ENCODE measurements around the gene ZFP64.
A peak's percentile ranks its signal among the peaks of the same experiment; 100 is the strongest.

ZFP64 gene

DNA sequence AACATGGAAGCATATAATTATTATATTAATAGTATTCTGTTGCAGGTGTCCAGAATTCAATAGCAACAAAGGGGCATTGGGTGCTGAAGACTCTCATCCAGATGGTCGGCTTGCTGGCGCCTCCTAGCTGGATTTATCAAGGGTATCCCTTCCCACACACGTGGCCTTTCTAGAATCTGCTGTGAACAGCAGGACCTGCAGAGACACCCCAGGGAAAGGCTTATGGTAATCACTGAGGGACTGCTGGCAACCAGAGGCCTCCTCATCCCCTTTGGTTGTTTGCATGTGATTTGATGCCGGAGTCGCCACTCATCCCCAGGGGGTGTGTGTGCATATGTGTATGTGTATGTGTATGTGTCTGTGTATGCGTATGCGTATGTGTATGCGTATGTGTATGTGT, 20.6 kb downstream of the ZFP64 start:
- peaks cover 14% of the 10 kb centered on the region for H3K9me3 Mint-ChIP-seq
- no peak overlapping the region for H3K27ac Mint-ChIP-seq
- H3K4me1 Mint-ChIP-seq, result no peaks in the 10 kb centered on the region
- no peak overlapping the region for H3K4me3 Mint-ChIP-seq
- TF ChIP-seq, protein P1, sequence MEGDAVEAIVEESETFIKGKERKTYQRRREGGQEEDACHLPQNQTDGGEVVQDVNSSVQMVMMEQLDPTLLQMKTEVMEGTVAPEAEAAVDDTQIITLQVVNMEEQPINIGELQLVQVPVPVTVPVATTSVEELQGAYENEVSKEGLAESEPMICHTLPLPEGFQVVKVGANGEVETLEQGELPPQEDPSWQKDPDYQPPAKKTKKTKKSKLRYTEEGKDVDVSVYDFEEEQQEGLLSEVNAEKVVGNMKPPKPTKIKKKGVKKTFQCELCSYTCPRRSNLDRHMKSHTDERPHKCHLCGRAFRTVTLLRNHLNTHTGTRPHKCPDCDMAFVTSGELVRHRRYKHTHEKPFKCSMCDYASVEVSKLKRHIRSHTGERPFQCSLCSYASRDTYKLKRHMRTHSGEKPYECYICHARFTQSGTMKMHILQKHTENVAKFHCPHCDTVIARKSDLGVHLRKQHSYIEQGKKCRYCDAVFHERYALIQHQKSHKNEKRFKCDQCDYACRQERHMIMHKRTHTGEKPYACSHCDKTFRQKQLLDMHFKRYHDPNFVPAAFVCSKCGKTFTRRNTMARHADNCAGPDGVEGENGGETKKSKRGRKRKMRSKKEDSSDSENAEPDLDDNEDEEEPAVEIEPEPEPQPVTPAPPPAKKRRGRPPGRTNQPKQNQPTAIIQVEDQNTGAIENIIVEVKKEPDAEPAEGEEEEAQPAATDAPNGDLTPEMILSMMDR (IDR thresholded peaks at IDR 0.05), result no peak
- peaks cover 84% of the 10 kb centered on the region for H3K36me3 Mint-ChIP-seq (ENCODE audit: low read depth)
- H3K27me3 Mint-ChIP-seq (ENCODE audit: low read depth, poor library complexity), result no peaks in the 10 kb centered on the region
- no peak for DNase-seq

GRCh38 chr20:52168116-52168515, 23.5 kb downstream of the ZFP64 start:
- Mint-ChIP-seq H3K27ac (peak overlapping the region; percentile 47), H3K36me3 (ENCODE audit: low read depth) (peaks cover 87% of the 10 kb centered on the region), H3K9me3 (peaks cover 27% of the 10 kb centered on the region), H3K27me3 (ENCODE audit: low read depth, poor library complexity) (no peaks in the 10 kb centered on the region), H3K4me1 (no peaks in the 10 kb centered on the region), H3K4me3 (no peak overlapping the region)
- TF ChIP-seq, protein P1 (IDR thresholded peaks at IDR 0.05), result no peak
- DNase-seq, result no peak

DNA sequence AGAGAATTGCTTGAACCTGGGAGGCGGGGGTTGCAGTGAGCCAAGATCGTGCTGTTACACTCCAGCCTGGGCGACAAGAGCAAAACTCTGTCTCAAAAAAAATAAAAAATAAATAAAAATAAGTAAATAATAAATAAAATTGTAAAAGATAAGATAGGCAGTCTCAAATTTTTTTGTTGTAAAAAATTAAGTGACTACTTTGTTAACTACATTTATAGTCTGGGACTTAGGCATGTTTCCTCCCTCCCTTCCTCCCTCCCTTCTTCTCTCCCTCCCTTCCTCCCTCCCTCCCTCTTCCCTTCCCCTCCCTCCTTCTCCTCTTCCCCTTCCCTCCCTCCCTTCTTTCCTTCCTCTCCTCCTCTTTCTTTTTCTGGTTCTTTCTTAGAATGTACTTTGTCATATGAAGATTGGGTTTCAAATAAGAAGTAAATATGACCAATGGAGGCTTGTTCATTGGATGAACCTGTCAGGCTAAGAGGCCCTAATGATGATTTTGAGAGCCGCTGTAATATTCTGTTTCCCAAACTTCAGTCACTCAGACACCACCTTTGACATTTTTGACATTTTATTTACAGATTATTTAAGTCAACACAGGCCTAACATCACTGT, 24.2 kb downstream of the ZFP64 start:
- H3K27me3 Mint-ChIP-seq (ENCODE audit: low read depth, poor library complexity), result no peaks in the 10 kb centered on the region
- no peak overlapping the region for H3K4me3 Mint-ChIP-seq
- H3K36me3 Mint-ChIP-seq (ENCODE audit: low read depth), result peaks cover 79% of the 10 kb centered on the region
- H3K9me3 Mint-ChIP-seq, result peaks cover 27% of the 10 kb centered on the region
- no peak for DNase-seq
- no peak overlapping the region for H3K27ac Mint-ChIP-seq
- TF ChIP-seq, protein P1 (IDR thresholded peaks at IDR 0.05), result no peak
- no peaks in the 10 kb centered on the region for H3K4me1 Mint-ChIP-seq

DNA sequence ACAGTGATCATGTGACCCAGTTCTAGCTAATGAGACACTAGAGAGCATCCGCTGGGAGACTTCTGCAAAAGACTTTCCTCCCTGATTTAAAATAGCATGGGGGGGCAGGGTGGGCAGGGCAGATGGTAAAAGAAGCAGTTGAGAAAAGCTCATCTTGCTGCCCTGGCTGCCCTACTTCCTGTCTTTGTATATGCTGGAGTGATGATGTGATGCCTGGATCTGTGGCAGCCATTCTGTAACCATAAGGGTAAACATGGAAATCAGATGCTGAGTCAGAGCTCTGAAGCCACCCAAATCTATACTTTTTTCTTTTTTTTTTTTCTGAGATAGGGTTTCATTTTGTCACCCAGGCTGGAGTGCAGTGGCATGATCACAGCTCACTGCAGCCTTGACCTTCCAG, 25.4 kb downstream of the ZFP64 start:
- Mint-ChIP-seq H3K36me3 (ENCODE audit: low read depth) (peaks cover 74% of the 10 kb centered on the region), H3K4me3 (no peak overlapping the region), H3K27me3 (ENCODE audit: low read depth, poor library complexity) (no peaks in the 10 kb centered on the region), H3K4me1 (no peaks in the 10 kb centered on the region), H3K9me3 (peaks cover 27% of the 10 kb centered on the region), H3K27ac (no peak overlapping the region)
- TF ChIP-seq, protein P1 (IDR thresholded peaks at IDR 0.05), result no peak
- no peak for DNase-seq

DNA sequence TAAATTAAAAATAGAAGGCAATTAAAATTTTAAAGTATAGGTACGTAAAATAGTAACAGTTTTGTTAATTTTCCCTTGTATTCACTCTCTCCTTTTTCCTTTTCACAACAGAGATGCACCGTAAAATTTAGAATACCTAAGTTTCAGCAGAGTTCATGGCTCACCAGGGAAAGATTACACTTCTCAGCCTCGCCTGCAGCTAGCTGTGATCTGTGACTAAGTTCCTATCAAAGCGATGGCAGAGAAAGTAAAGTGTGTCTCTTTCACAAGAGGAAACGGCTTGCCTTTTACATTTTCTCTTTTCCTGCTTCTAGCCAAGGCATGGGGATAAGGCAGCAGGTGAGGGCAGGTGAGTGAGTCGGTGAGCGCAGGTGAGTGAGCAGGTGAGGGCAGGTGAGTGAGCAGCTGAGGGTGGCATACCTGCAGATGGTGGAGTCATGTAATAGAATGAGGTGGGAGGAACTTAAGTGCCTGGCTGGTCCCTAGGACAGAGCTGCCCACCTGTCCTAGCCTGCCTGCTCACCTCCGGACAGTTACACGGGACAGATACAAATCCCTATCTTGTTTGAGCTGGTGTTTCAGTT, 30.9 kb downstream of the ZFP64 start:
- TF ChIP-seq, protein P1 (IDR thresholded peaks at IDR 0.05), result no peak
- Mint-ChIP-seq H3K9me3 (peaks cover 46% of the 10 kb centered on the region), H3K4me1 (no peaks in the 10 kb centered on the region), H3K27me3 (ENCODE audit: low read depth, poor library complexity) (no peaks in the 10 kb centered on the region), H3K36me3 (ENCODE audit: low read depth) (peaks cover 80% of the 10 kb centered on the region), H3K4me3 (no peak overlapping the region), H3K27ac (no peak overlapping the region)
- no peak for DNase-seq

DNA sequence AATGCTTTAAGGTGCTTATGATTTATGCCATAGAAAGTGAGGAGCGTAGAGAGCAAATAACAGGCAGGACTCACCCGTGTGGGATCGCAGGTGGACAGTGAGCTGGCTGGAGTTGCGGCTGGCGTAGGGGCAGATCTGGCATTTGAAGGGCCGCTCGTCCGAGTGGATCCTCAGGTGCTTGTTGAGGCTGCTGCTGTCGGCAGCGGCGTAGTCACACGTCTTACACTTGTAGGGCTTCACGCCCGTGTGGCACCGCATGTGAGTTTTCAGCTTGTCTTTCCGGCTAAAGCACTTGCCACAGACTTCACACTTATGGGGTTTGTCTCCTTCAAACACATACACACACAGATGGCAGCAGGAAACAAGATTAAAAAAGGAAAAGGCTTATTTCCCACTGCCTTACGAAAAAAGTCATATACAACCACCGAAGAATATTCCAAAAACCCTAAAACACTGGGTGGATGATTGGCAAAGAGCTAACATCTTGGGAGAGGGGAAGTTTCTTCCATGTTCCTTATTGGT, 31.5 kb downstream of the ZFP64 start:
- peaks cover 40% of the 10 kb centered on the region for H3K9me3 Mint-ChIP-seq
- no peaks in the 10 kb centered on the region for H3K4me1 Mint-ChIP-seq
- H3K36me3 Mint-ChIP-seq (ENCODE audit: low read depth), result peaks cover 79% of the 10 kb centered on the region
- H3K27ac Mint-ChIP-seq, result no peak overlapping the region
- TF ChIP-seq, protein P1 (IDR thresholded peaks at IDR 0.05), result no peak
- DNase-seq, result no peak
- no peak overlapping the region for H3K4me3 Mint-ChIP-seq
- no peaks in the 10 kb centered on the region for H3K27me3 Mint-ChIP-seq (ENCODE audit: low read depth, poor library complexity)

All from nephron progenitor cell (in vitro differentiated cells).